Fibroblast of pulmonary artery (primary cell): ENCODE data around the gene UBE2G1.

Experiments
- DNase-seq: peaks from one replicate; pipeline ENCODE4 v3.0.0-alpha.2; 2010; ENCODE audit warnings: low read depth
- H3K4me3 ChIP-seq: replicated peaks from 2 replicates; pipeline ENCODE4 v1.5.1; 2011; ENCODE audit warnings: low read depth, mild to moderate bottlenecking, control low read depth, low read length, moderate library complexity
- CTCF ChIP-seq: IDR thresholded peaks from 2 replicates; pipeline ENCODE4 v1.5.1; 2011; ENCODE audit warnings: mild to moderate bottlenecking, control low read depth, low read length, inconsistent platforms; ENCODE audit errors: missing control alignments

The UBE2G1 gene

DNA sequence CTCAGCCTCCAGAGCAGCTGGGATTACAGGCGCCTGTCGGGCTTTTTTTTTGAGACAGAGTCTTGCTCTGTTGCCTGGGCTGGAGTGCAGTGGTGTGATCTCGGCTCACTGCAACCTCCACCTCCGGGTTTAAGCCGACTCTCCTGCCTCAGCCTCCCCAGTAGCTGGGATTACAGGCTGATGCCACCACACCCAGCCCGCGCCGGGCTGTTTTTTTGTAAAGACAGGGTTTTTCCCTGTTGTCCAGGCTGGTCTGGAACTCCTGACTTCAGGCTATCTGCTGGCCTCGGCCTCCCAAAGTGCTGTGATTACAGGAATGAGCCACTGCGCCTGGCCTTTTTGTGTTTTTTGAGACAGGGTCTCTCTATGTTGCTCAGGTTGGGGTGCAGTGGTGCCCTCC, 39.9 kb upstream of the UBE2G1 start:
- no peak for DNase-seq
- no peak for TF ChIP-seq CTCF
- no peak overlapping the region for H3K4me3 ChIP-seq

DNA sequence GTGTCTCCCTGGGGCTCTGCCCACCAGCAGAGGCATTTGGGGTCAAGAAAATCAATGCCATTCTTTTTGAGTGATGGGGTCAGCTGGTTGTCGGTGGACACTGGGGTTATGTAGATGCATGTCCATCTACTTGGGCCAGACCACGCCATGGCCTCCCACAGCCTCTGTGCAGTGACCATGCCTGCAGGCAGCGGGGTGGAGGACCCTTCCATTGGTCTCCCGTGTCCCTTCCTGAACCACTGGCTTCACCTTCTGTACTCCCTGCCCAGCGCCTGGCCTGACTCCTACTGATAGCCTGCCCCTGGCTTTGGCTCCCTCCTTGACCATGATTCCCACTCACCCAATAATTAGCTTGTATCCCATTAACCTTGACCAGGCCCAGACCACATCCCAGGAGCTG, 39.2 kb upstream of the UBE2G1 start:
- no peak for TF ChIP-seq CTCF
- H3K4me3 ChIP-seq, result no peak overlapping the region
- no peak for DNase-seq

DNA sequence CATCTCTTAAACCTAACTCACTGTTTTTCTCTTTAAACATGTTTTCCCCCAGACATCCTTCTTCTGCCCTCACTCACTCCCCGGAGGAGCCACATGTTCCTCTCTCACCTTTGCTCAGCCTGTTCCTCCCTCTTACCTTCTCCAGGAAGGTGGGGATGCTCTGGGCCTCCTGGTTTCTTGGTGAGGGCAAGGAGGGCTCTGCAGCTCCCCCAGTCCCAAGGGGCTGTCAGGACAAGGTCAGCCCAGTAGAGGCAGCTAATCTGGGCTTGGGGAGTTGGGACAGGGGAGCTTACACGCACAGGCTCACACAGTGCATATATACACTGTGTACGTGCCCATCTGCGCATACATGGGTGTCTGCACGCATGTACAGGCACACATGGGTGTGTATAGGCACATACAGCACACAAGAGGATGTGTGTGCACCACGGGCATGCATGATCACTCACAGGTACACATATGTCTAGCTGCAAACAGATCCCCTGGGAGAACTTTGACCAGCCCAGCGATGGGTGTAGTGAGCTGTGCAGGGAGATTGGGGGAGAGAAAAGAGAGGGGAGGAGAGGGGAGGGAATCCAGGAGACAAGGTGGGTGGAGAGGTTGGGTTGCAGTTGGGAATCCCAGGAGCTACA, 38.7 kb upstream of the UBE2G1 start:
- TF ChIP-seq CTCF, result no peak
- DNase-seq, result no peak

DNA sequence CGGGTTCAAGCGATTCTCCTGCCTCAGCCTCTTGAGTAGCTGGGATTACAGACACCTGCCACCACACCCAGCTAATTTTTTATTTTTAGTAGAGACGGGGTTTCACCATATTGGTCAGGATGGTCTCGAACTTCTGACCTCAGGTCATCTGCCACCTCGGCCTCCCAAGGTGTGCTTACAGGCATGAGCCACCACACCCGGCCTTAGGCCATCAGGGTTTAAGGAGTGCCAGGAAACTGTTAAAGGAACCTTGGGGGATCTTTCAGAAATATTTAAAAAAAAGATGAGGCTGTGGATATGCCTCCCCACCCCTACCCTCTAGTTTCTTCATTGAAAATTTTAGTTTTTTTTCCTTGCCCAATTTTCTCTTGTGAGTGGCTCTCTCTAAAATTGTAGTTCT, 31.4 kb upstream of the UBE2G1 start:
- no peak for TF ChIP-seq CTCF
- no peak overlapping the region for H3K4me3 ChIP-seq
- DNase-seq, result no peak

More for the DNA sequence above, 38.7 kb upstream of the UBE2G1 start:
- H3K4me3 ChIP-seq, result no peak overlapping the region

- no peak for TF ChIP-seq CTCF
- H3K4me3 ChIP-seq, result no peak overlapping the region
- DNase-seq, result no peak
These were observed 28.6 kb upstream of the UBE2G1 start for GRCh38 chr17:4395111-4395478.

GRCh38 chr17:4394208-4395110, 28.0 kb upstream of the UBE2G1 start:
- H3K4me3 ChIP-seq, result no peak overlapping the region
- TF ChIP-seq CTCF, result no peak

GRCh38 chr17:4393806-4394205, 27.3 kb upstream of the UBE2G1 start:
- no peak for DNase-seq
- no peak for TF ChIP-seq CTCF
- no peak overlapping the region for H3K4me3 ChIP-seq

More at GRCh38 chr17:4394208-4395110, 28.0 kb upstream of the UBE2G1 start:
- no peak for DNase-seq
